T-helper 2 cell treated with Interferon-gamma antibody and Interleukin-4, amounts not matched to agents 5 μg/mL and 100 μg/mL, for 36 hours (primary cell): ENCODE results near the gene SH3PXD2A.
"Not testable (repeated sequence)": the region's sequence is repeated elsewhere in the genome, so short reads cannot be mapped to it uniquely, and the experiment has no call there.

Experiments used
- DNase-seq: peaks from one replicate; pipeline ENCODE4 v3.0.0; 2021; ENCODE audit warnings: low spot score
- H3K27ac Mint-ChIP-seq: one replicate; pipeline ENCODE4 v1.8.0; 2021; ENCODE audit warnings: mild to moderate bottlenecking, mixed read lengths
- H3K27me3 Mint-ChIP-seq: one replicate; pipeline ENCODE4 v1.8.0; 2021; ENCODE audit warnings: low read depth, mixed read lengths
- H3K36me3 Mint-ChIP-seq: one replicate; pipeline ENCODE4 v1.8.0; 2021; ENCODE audit warnings: low read depth, mixed read lengths
- H3K4me1 Mint-ChIP-seq: one replicate; pipeline ENCODE4 v1.8.0; 2021; ENCODE audit warnings: low read depth, mixed read lengths
- H3K4me3 Mint-ChIP-seq: one replicate; pipeline ENCODE4 v1.8.0; 2022; ENCODE audit warnings: mild to moderate bottlenecking, moderate library complexity, mixed read lengths
- H3K9me3 Mint-ChIP-seq: one replicate; pipeline ENCODE4 v1.8.0; 2021; ENCODE audit warnings: mixed read lengths

Gene SH3PXD2A

DNA sequence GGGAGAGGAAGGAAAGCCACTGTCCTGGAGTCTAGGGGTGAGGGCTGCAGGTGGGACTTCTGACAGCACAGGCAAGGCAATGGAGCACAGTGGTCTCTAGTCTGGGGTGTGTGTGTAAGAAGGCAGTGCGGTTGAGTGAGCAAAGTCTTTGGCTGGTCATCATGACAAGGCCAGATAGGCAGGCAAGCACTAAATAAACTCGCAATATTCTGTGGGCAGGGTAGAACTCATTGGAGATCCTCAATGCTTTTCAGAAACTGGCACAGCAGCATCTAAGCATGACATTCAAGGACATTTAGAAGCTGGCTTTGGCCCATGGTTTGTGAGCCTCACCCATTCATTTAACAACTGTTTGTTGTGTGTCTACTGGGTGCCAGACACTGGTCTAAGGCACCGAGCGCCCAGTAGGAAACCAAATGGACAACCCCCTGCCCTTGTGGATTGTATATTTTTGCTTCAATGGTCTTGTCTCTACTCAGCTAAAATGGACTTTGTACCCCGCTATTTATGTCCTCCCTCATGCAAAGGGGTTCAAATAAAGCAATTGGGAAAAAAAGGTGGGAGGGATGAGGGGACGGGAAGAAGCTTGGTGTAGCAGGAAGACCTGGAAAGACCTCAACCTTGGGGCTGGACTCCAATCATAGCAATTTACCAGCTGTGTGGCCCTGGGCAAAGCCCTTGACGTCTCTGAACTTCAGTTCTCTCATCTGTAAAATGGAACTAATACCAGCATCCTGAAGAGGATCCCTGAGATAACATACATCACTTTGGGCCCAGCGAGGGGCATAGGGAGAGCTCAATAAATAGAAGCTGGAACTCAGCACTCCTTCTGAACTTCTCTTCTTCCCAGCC, 245.9 kb downstream of the SH3PXD2A start:
- H3K27ac Mint-ChIP-seq, result no peak overlapping the region
- H3K36me3 Mint-ChIP-seq, result peaks cover 6% of the 10 kb centered on the region
- no peak overlapping the region for H3K4me3 Mint-ChIP-seq

DNA sequence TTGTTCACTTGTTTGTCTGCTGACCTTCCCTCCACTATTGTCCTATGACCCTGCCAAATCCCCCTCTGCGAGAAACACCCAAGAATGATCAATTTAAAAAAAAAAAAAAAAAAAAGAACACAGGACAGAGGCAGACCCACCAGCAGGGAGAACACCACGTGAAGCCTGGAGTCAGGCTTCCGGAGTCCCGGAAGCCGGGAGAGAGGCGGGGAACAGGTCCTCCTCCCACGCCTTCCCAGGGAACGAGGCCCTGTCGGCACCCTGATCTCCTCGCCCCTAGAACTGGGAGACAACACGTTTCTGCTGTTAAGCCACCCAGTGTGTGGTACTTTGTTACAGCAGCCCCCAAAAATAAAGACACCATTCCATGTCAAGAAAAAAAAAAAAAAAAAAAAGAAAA, 247.3 kb downstream of the SH3PXD2A start:
- not testable (repeated sequence) for H3K27me3 Mint-ChIP-seq, H3K4me3 Mint-ChIP-seq, H3K4me1 Mint-ChIP-seq, H3K36me3 Mint-ChIP-seq, H3K27ac Mint-ChIP-seq, H3K9me3 Mint-ChIP-seq, DNase-seq

More for the DNA sequence above, 245.9 kb downstream of the SH3PXD2A start:
- DNase-seq, result no peak
- Mint-ChIP-seq H3K4me1 (no peaks in the 10 kb centered on the region), H3K9me3 (no peaks in the 10 kb centered on the region), H3K27me3 (no peaks in the 10 kb centered on the region)

DNA sequence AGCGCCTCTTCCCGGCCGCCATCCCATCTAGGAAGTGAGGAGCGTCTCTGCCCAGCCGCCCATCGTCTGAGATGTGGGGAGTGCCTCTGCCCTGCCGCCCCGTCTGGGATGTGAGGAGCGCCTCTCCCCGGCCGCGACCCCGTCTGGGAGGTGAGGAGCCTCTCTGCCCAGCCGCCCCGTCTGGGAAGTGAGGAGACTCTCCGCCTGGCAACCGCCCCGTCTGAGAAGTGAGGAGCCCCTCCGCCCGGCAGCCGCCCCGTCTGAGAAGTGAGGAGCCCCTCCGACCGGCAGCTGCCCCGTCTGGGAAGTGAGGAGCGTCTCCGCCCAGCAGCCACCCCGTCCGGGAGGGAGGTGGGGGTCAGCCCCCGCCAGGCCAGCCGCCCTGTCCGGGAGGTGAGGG, 248.3 kb downstream of the SH3PXD2A start:
- not testable (repeated sequence) for H3K9me3 Mint-ChIP-seq, H3K27me3 Mint-ChIP-seq, H3K4me1 Mint-ChIP-seq, H3K36me3 Mint-ChIP-seq, DNase-seq, H3K27ac Mint-ChIP-seq, H3K4me3 Mint-ChIP-seq

DNA sequence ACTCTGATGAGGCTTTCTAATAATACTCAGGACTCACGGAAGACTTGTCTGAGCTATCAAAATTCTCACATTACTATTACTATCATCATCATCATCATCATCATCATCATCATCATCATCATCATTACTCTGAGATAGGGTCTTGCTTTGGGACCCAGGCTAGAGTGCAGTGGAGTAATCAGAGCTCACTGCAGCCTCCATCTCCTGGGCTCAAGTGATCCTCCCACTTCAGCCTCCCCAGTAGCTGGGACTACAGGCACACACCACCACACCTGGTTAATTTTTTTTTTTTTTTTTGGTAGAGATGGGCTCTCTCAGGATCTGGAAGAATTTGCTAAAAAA, 249.3 kb downstream of the SH3PXD2A start:
- not testable (repeated sequence) for H3K27me3 Mint-ChIP-seq, H3K36me3 Mint-ChIP-seq, DNase-seq, H3K9me3 Mint-ChIP-seq, H3K4me3 Mint-ChIP-seq, H3K4me1 Mint-ChIP-seq, H3K27ac Mint-ChIP-seq

DNA sequence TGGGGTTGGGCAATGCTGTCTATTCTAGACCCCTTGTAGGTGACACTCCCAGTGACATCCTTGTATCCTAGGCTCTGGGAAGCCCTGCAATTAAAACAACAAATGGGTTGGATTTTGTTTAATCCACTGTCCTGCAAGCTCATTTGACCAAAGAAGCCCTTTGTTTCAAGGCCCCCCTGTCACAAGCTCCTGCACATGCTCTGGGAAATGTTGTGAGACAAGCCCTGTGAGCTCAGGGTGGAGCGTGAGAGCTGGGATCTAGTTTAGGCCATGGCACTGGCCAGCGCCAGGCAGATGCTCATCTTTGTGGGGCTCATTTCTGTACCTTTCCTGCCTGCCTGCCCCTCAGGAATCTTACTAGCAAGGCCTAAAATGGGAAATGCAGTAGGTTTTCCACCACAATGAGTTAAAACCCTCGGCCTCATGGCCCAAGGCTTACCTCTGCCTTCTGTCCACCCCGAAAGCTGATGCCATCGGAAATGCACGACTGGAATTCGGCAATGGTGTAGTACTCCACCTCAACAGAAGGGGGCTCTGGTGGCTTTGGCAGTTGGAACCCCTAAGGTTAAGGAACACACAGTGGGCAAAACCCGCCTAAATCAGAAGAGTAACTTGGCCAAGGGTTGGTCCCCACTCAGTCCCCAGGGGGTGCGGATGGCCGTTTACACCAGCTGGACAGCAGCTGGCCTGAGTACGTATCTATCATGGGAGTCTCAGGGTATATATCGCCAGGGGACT, 249.8 kb downstream of the SH3PXD2A start:
- H3K4me3 Mint-ChIP-seq, result no peak overlapping the region
- no peaks in the 10 kb centered on the region for H3K4me1 Mint-ChIP-seq
- peak; percentile 8 for DNase-seq
- no peaks in the 10 kb centered on the region for H3K9me3 Mint-ChIP-seq
- H3K27me3 Mint-ChIP-seq, result no peaks in the 10 kb centered on the region
- H3K36me3 Mint-ChIP-seq, result peaks cover 6% of the 10 kb centered on the region
- no peak overlapping the region for H3K27ac Mint-ChIP-seq

DNA sequence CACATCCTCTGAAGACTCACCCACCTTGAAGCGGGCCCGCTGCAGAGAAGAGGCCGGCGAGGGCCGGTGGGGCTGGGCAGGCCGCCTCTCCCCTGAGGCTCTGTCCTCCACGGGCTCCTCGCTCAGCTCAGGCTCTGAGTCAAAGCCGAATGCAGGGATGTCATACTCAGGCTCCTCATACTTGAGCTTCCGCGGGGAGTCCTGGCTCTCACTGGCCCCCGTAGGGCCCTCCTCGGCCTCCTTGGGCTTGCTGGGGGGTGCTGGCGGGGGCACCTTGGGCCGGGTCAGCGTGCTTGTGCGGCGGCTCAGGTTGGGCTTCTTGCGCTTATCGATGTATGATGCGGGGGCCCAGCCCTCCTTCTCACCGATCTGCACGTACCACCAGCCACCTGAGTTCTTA, 252.0 kb downstream of the SH3PXD2A start:
- no peak for DNase-seq
- H3K27ac Mint-ChIP-seq, result no peak overlapping the region
- H3K4me1 Mint-ChIP-seq, result no peaks in the 10 kb centered on the region
- H3K4me3 Mint-ChIP-seq, result no peak overlapping the region
- H3K27me3 Mint-ChIP-seq, result no peaks in the 10 kb centered on the region
- H3K9me3 Mint-ChIP-seq, result no peaks in the 10 kb centered on the region
- peaks cover 6% of the 10 kb centered on the region for H3K36me3 Mint-ChIP-seq

DNA sequence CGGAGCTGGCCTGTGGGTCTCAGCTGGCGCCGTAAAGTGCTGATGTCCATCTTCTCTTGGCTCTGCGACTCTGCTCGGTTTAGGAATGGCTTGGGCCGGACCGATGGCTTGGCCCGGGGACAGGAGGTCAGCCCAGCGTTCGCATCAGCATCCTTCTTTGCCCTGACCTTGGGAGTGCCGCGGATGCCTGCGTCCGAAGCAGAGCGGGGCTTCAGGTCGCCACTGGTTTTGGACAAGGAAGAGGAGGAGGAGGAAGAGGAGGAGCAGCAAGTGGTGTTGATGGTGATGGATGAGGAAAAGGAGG, 252.6 kb downstream of the SH3PXD2A start:
- H3K4me1 Mint-ChIP-seq, result no peaks in the 10 kb centered on the region
- DNase-seq, result no peak
- peaks cover 6% of the 10 kb centered on the region for H3K36me3 Mint-ChIP-seq
- no peak overlapping the region for H3K4me3 Mint-ChIP-seq
- no peaks in the 10 kb centered on the region for H3K27me3 Mint-ChIP-seq
- H3K9me3 Mint-ChIP-seq, result no peaks in the 10 kb centered on the region
- H3K27ac Mint-ChIP-seq, result no peak overlapping the region

DNA sequence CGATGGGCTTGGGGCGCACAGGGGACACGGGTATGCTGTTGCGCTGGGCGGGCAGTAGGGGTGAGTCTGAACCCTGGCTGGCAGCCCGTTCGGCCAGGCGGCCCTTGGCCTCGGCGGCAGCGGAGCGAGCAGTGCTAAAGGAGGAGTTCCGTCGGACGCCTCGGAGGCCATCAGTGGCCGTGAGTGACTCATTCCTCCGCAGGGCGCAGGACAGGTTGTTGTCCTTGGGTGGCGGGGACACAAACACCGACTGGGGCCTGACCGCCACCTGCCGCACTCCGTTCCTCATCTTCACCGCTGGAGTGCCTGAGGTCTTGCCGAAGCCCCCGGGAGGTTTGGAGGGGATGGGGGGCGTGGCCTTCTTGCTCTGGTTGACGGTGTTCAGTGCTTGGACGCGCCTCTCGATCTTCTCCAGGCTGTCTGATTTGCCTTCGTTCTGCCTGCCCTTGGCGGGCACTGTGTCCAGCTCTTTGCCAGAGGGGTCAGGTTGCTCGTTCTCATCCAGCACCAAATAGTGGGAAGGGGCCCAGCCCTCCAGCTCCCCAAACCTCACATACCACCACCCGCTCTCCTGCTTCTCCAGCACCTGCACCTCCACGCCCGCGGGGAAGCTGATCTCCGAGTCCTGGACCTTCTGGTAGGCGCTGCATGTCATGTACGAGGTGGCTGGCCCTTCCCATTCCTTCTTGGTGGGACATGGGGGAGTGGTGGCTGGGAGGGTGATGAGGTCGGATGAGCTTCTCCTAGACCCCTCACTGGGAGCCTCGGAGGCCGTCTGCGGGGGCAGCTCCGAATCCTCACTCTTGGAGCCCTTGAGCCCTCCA, 253.1 kb downstream of the SH3PXD2A start:
- Mint-ChIP-seq H3K27ac (no peak overlapping the region), H3K4me3 (no peak overlapping the region), H3K36me3 (peaks cover 6% of the 10 kb centered on the region), H3K27me3 (no peaks in the 10 kb centered on the region), H3K4me1 (no peaks in the 10 kb centered on the region), H3K9me3 (no peaks in the 10 kb centered on the region)
- DNase-seq, result no peak

DNA sequence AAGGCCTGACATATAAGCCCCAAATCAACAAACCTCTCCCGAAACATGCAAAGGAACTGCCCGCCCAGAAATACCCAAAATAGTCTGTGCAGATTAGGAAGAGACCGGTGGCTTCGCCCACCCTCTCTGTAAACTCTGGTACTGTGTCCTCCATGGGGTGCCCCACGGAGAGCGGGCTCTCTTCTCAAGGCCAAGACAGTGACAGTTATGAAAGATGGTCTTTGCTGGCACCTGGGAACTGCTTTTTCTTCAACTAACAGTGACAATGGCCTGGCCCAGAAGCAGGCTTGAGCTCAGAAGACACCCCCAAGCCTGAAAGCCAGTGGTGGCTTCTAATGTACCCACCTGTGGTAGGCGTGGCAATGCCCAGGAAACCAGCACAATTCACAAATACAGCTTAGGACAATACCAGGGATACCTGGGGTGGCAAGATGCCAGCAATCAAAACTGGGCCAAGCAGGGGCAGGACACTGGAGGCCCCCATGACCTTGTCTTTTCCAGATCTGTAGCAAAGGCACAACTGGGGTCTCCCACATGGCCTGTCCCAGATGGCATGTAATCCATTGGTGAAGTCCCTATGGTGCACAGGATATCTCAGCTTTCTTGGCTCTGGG, 254.3 kb downstream of the SH3PXD2A start:
- H3K4me1 Mint-ChIP-seq, result no peaks in the 10 kb centered on the region
- no peaks in the 10 kb centered on the region for H3K27me3 Mint-ChIP-seq
- no peak for DNase-seq
- H3K4me3 Mint-ChIP-seq, result no peak overlapping the region
- H3K27ac Mint-ChIP-seq, result no peak overlapping the region
- peaks cover 5% of the 10 kb centered on the region for H3K36me3 Mint-ChIP-seq
- no peaks in the 10 kb centered on the region for H3K9me3 Mint-ChIP-seq

DNA sequence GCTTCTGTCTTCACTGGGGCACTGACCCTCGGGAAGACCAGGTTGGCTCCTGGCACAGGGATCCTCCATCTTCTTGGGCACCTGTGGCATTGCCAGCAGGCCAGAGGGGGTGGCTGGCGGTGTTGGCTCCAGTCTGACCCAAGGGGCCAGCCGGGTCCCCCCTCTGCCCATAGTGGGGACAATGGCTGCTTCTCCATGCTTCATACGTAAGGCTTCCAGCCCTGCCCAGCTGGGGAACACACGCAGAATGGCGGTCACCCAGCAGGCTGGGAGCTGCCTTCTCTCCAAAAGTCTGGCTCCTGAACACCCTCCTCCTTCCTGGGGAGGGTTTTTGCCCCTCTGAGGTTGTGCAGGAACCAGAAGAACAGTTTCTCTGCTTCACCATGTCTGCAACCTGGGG, 255.1 kb downstream of the SH3PXD2A start:
- no peaks in the 10 kb centered on the region for H3K27me3 Mint-ChIP-seq
- H3K9me3 Mint-ChIP-seq, result no peaks in the 10 kb centered on the region
- DNase-seq, result no peak
- H3K4me3 Mint-ChIP-seq, result no peak overlapping the region
- no peaks in the 10 kb centered on the region for H3K4me1 Mint-ChIP-seq
- no peak overlapping the region for H3K27ac Mint-ChIP-seq
- no peaks in the 10 kb centered on the region for H3K36me3 Mint-ChIP-seq

DNA sequence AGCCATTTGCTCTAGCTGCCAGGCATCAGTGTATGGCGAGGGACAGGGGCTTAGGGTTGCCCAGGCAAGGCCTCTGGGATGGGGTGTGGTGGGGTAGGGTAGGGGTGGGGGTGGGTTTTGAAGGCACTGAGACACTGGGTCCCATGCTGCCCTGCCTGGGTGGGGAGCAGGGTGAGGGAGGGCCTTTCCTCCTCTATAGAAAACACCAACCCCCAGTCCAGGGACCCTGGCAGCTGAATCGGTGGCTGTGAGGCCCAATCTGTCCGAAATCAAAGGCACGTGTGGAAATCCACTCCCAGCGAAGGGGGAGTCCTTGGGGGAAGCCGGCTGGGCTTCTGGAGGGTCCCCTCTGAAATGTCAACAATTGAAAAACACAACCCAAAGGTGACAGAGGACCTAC, 255.5 kb downstream of the SH3PXD2A start:
- H3K4me1 Mint-ChIP-seq, result no peaks in the 10 kb centered on the region
- DNase-seq, result no peak
- no peak overlapping the region for H3K4me3 Mint-ChIP-seq
- no peaks in the 10 kb centered on the region for H3K9me3 Mint-ChIP-seq
- H3K27me3 Mint-ChIP-seq, result no peaks in the 10 kb centered on the region
- no peak overlapping the region for H3K27ac Mint-ChIP-seq
- no peaks in the 10 kb centered on the region for H3K36me3 Mint-ChIP-seq

DNA sequence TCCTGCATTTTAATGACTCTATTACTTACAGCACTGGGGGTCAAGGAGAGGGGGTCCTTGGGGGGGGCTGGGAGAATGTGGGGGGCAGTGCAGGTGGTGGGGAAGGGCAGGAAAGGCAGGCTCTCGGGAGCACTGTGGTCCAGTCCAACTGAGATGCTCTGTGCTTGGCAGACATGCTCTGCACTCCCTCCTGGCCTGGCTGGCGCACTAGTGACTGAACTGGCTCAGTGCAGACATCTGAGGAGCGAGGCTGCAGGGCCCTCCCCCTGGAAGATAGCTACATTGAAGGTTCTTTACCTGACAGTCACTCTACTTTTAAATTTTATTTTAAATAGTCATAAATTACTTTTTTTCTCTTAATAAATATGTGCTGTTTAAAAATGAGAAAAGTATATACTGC, 256.2 kb downstream of the SH3PXD2A start:
- Mint-ChIP-seq H3K9me3 (no peaks in the 10 kb centered on the region), H3K27ac (no peak overlapping the region), H3K27me3 (no peaks in the 10 kb centered on the region), H3K4me1 (no peaks in the 10 kb centered on the region), H3K36me3 (no peaks in the 10 kb centered on the region), H3K4me3 (no peak overlapping the region)
- no peak for DNase-seq

DNA sequence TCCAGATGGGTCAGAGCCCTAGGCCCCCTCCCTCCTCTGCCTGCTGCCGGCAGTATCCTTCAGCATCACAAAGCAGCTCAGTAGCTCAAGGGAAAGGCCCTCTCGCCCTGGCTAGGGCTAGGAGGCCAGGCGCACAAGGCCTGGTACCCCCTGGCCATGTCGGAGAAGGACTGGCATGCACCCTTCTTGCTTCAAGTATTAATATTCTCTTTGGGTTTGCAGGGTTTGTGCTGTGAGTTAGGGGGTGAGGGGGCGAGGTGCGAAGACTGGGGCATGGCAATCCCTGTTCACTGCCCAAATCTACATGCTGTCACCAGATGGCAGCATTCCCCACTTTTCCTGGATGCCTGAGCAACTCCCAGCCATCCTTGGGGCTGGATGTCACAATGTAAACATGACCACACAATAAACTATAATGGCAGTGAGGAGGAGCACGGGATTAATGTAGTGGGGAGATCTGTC, 256.7 kb downstream of the SH3PXD2A start:
- no peak for DNase-seq
- Mint-ChIP-seq H3K27me3 (no peaks in the 10 kb centered on the region), H3K4me3 (no peak overlapping the region), H3K27ac (no peak overlapping the region), H3K36me3 (no peaks in the 10 kb centered on the region), H3K4me1 (no peaks in the 10 kb centered on the region), H3K9me3 (no peaks in the 10 kb centered on the region)

DNA sequence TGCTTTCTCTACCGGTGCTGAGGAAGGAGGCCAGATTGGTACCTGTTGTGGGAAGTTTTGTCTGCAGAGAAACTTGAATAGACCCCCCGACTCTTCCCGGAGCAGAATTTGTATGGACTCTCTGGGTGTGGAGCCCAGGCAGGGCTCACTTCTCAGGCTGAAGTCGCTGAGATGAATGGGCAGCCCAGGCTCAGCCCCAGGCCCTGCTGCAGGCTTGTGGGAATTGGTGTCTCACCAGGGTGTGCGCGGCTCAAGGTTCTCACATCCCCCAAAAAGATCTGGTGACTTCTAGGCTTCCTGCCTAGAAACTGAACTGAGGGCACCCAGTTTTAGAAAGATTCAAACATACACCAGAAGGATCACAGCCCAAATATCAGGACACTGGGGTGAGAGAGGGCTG, 258.4 kb downstream of the SH3PXD2A start:
- Mint-ChIP-seq H3K4me1 (no peaks in the 10 kb centered on the region), H3K4me3 (no peak overlapping the region), H3K36me3 (no peaks in the 10 kb centered on the region), H3K27me3 (no peaks in the 10 kb centered on the region), H3K9me3 (no peaks in the 10 kb centered on the region), H3K27ac (no peak overlapping the region)
- no peak for DNase-seq
